MCF 10A (cell line): ENCODE measurements around the gene MED28. TPM values are rescaled to one million over a fixed set of nuclear protein-coding genes. Genes with fewer than 3 reads are reported as not detected.
A peak's percentile ranks its signal among the peaks of the same experiment; 100 is the strongest.

Experiments
- BruUV-seq: library from RNA; stranded (reverse); fragments of 400-500 nt; replicated peaks from 2 replicates; lab custom pipeline; 2021; lab: Mats Ljungman, UMichigan
- CTCF ChIA-PET: fragments of 300-600 bp; sonication (Branson Sonifier 250); formaldehyde crosslinking; extraction: SDS; loops from one replicate; lab custom pipeline; 2021; ENCODE audit warnings: antibody characterized with exemption, inconsistent platforms; lab: Yijun Ruan, JAX
- POLR2A ChIA-PET: fragments of 300-600, 350-650 bp; sonication (Branson Sonifier 250); formaldehyde crosslinking; extraction: SDS; loops from one replicate; lab custom pipeline; 2020; ENCODE audit warnings: antibody characterized with exemption, inconsistent platforms; lab: Yijun Ruan, JAX
- DNase-seq: peaks from one replicate; pipeline ENCODE4 v3.0.0-alpha.2; 2018; ENCODE audit not compliant: unreplicated experiment
- H3K27ac Mint-ChIP-seq: one replicate; pipeline ENCODE4 v1.8.0; 2022; ENCODE audit warnings: mild to moderate bottlenecking, low read depth, mixed read lengths; ENCODE audit not compliant: unreplicated experiment
- H3K27me3 Mint-ChIP-seq: one replicate; pipeline ENCODE4 v1.8.0; 2022; ENCODE audit warnings: mixed read lengths; ENCODE audit not compliant: insufficient read depth, unreplicated experiment
- H3K36me3 Mint-ChIP-seq: one replicate; pipeline ENCODE4 v1.8.0; 2022; ENCODE audit warnings: mild to moderate bottlenecking, moderate library complexity, mixed read lengths; ENCODE audit not compliant: insufficient read depth, unreplicated experiment
- H3K4me1 Mint-ChIP-seq: one replicate; pipeline ENCODE4 v1.8.0; 2022; ENCODE audit warnings: mixed read lengths; ENCODE audit not compliant: insufficient read depth, unreplicated experiment
- H3K4me3 Mint-ChIP-seq: one replicate; pipeline ENCODE4 v1.8.0; 2022; ENCODE audit warnings: mild to moderate bottlenecking, moderate library complexity, mixed read lengths; ENCODE audit not compliant: unreplicated experiment
- H3K9me3 Mint-ChIP-seq: one replicate; pipeline ENCODE4 v1.8.0; 2022; ENCODE audit warnings: mixed read lengths; ENCODE audit not compliant: unreplicated experiment
- CTCF ChIP-seq: fragments of 200-600 bp; IDR thresholded peaks from one replicate; pipeline ENCODE4 v1.8.0; 2022; ENCODE audit warnings: antibody characterized with exemption, mild to moderate bottlenecking; ENCODE audit not compliant: unreplicated experiment
- intact Hi-C: fragments of 100-400 bp; cut with micrococcal nuclease; formaldehyde crosslinking; loops from 2 replicates; pipeline ENCODE4 v1.14.1; 2022
- total RNA-seq: library from RNA; stranded (reverse); gene quantifications from 2 replicates; pipeline ENCODE4 v1.2.3, GENCODE V29; 2022

The MED28 gene
- total RNA-seq, 1 experiment from 2014 or later, result 32.1 TPM

GRCh38 chr4:17595471-17596005 lies 18.9 kb upstream of the MED28 start:
- Mint-ChIP-seq H3K4me3 (no peak overlapping the region), H3K36me3 (peaks cover 84% of the 10 kb centered on the region), H3K9me3 (no peaks in the 10 kb centered on the region), H3K27ac (no peak overlapping the region), H3K4me1 (no peaks in the 10 kb centered on the region), H3K27me3 (no peaks in the 10 kb centered on the region)
- no peak for TF ChIP-seq CTCF
- intact Hi-C loops, result no loop called here
- POLR2A ChIA-PET, result interaction anchor here (2.0 kb wide), 1 partner anchor 19 kb away, joined by 5 read pairs; the partner anchor contains the start of gene MED28
- DNase-seq, result no peak
- CTCF ChIA-PET, result interaction anchor here (0.8 kb wide), 1 partner anchor 41 kb away, joined by 3 read pairs; no protein-coding TSS in a partner anchor
- no TSS peak for BruUV-seq

GRCh38 chr4:17597517-17597916 lies 16.9 kb upstream of the MED28 start:
- Mint-ChIP-seq H3K27me3 (no peaks in the 10 kb centered on the region), H3K36me3 (peaks cover 70% of the 10 kb centered on the region), H3K9me3 (no peaks in the 10 kb centered on the region), H3K27ac (no peak overlapping the region), H3K4me1 (no peaks in the 10 kb centered on the region), H3K4me3 (no peak overlapping the region)
- BruUV-seq, result no TSS peak
- CTCF ChIA-PET, result interaction anchor here (0.6 to 2.5 kb wide), 13 partner anchors 9 to 397 kb away, joined by 3 to 9 read pairs (median 3); partner anchors contain the start of gene MED28
- POLR2A ChIA-PET, result interaction anchor here (2.2 kb wide), 1 partner anchor 16 kb away, joined by 5 read pairs; the partner anchor contains the start of gene MED28
- intact Hi-C loops, result loop anchor here (1.0 kb wide), 2 partner anchors 211 to 996 kb away; no protein-coding TSS in a partner anchor
- DNase-seq, result peak; percentile 35
- peak; percentile 32 for TF ChIP-seq CTCF

GRCh38 chr4:17599826-17600225 lies 14.6 kb upstream of the MED28 start:
- no peak for TF ChIP-seq CTCF
- Mint-ChIP-seq H3K27ac (no peak overlapping the region), H3K36me3 (peaks cover 62% of the 10 kb centered on the region), H3K9me3 (no peaks in the 10 kb centered on the region), H3K27me3 (no peaks in the 10 kb centered on the region), H3K4me3 (no peak overlapping the region), H3K4me1 (no peaks in the 10 kb centered on the region)
- BruUV-seq, result no TSS peak
- intact Hi-C loops, result no loop called here
- CTCF ChIA-PET, result interaction anchor here (1.0 to 2.0 kb wide), 2 partner anchors 10 to 209 kb away, joined by 4 to 7 read pairs; no protein-coding TSS in a partner anchor
- POLR2A ChIA-PET, result no interaction called here
- no peak for DNase-seq

- ChIA-PET POLR2A (interaction anchor here (0.6 to 2.6 kb wide), 3 partner anchors 9 to 56 kb away, joined by 3 to 12 read pairs (median 3); partner anchors contain the start of gene MED28), CTCF (interaction anchor here (1.4 kb wide), 1 partner anchor 9 kb away, joined by 4 read pairs; the partner anchor contains the start of gene MED28)
- H3K27ac Mint-ChIP-seq, result peak overlapping the region; percentile 74
Observed at GRCh38 chr4:17605236-17605635, 9.2 kb upstream of the MED28 start.

More at GRCh38 chr4:17605236-17605635, 9.2 kb upstream of the MED28 start:
- Mint-ChIP-seq H3K36me3 (peaks cover 49% of the 10 kb centered on the region), H3K27me3 (no peaks in the 10 kb centered on the region), H3K9me3 (no peaks in the 10 kb centered on the region), H3K4me1 (no peaks in the 10 kb centered on the region), H3K4me3 (no peak overlapping the region)
- BruUV-seq, result no TSS peak
- DNase-seq, result no peak
- TF ChIP-seq CTCF, result no peak
- intact Hi-C loops, result no loop called here
